ENCODE data around the gene MYCL.

Gene MYCL

GRCh38 chr1:39927538-39927937, 25.8 kb upstream of the MYCL start:
- no peak for DNase-seq (ENCODE audit: low read depth)
- no peak for TF ChIP-seq CTCF (IDR thresholded peaks at IDR 0.05; ENCODE audit: low read depth, low read length, missing control alignments)
- no peak overlapping the region for H3K4me3 ChIP-seq (ENCODE audit: low read depth, low read length)

- TF ChIP-seq CTCF (IDR thresholded peaks at IDR 0.05; ENCODE audit: low read depth, low read length, missing control alignments), result no peak
- no peak overlapping the region for H3K4me3 ChIP-seq (ENCODE audit: low read depth, low read length)
- no peak for DNase-seq (ENCODE audit: low read depth)
Observed at GRCh38 chr1:39926820-39927219, 25.1 kb upstream of the MYCL start.

GRCh38 chr1:39926343-39926793, 24.7 kb upstream of the MYCL start:
- TF ChIP-seq CTCF (IDR thresholded peaks at IDR 0.05; ENCODE audit: low read depth, low read length, missing control alignments), result no peak
- DNase-seq (ENCODE audit: low read depth), result no peak

GRCh38 chr1:39925721-39926342, 24.1 kb upstream of the MYCL start:
- TF ChIP-seq CTCF (IDR thresholded peaks at IDR 0.05; ENCODE audit: low read depth, low read length, missing control alignments), result no peak
- H3K4me3 ChIP-seq (ENCODE audit: low read depth, low read length), result no peak overlapping the region
- no peak for DNase-seq (ENCODE audit: low read depth)

More at GRCh38 chr1:39926343-39926793, 24.7 kb upstream of the MYCL start:
- H3K4me3 ChIP-seq (ENCODE audit: low read depth, low read length), result no peak overlapping the region

- H3K4me3 ChIP-seq (ENCODE audit: low read depth, low read length), result no peak overlapping the region
- no peak for TF ChIP-seq CTCF (IDR thresholded peaks at IDR 0.05; ENCODE audit: low read depth, low read length, missing control alignments)
- no peak for DNase-seq (ENCODE audit: low read depth)
Observed at GRCh38 chr1:39922251-39922688, 20.6 kb upstream of the MYCL start.

GRCh38 chr1:39919545-39919944, 17.8 kb upstream of the MYCL start:
- peak; percentile 49 for DNase-seq (ENCODE audit: low read depth)
- TF ChIP-seq CTCF (IDR thresholded peaks at IDR 0.05; ENCODE audit: low read depth, low read length, missing control alignments), result peak; percentile 68
- H3K4me3 ChIP-seq (ENCODE audit: low read depth, low read length), result no peak overlapping the region

GRCh38 chr1:39917825-39918224, 16.1 kb upstream of the MYCL start:
- no peak overlapping the region for H3K4me3 ChIP-seq (ENCODE audit: low read depth, low read length)
- TF ChIP-seq CTCF (IDR thresholded peaks at IDR 0.05; ENCODE audit: low read depth, low read length, missing control alignments), result no peak
- no peak for DNase-seq (ENCODE audit: low read depth)

Data from GM12864 (cell line).